HG03060 (cell line): ENCODE results near the gene UNKL.
A peak's percentile ranks its signal among the peaks of the same experiment; 100 is the strongest.

Experiments used
- ATAC-seq: cut with Tn5 transposase; IDR thresholded peaks from one replicate; pipeline ENCODE4 v1.9.1; 2021; ENCODE audit warnings: low read depth, moderate number of reproducible peaks; ENCODE audit not compliant: unreplicated experiment

Gene UNKL

GRCh38 chr16:1342526-1343427 is 71.7 kb downstream of the UNKL start:
- peak; percentile 81 for ATAC-seq

- ATAC-seq, result no peak
These were observed 72.7 kb downstream of the UNKL start for GRCh38 chr16:1341495-1342420.

DNA sequence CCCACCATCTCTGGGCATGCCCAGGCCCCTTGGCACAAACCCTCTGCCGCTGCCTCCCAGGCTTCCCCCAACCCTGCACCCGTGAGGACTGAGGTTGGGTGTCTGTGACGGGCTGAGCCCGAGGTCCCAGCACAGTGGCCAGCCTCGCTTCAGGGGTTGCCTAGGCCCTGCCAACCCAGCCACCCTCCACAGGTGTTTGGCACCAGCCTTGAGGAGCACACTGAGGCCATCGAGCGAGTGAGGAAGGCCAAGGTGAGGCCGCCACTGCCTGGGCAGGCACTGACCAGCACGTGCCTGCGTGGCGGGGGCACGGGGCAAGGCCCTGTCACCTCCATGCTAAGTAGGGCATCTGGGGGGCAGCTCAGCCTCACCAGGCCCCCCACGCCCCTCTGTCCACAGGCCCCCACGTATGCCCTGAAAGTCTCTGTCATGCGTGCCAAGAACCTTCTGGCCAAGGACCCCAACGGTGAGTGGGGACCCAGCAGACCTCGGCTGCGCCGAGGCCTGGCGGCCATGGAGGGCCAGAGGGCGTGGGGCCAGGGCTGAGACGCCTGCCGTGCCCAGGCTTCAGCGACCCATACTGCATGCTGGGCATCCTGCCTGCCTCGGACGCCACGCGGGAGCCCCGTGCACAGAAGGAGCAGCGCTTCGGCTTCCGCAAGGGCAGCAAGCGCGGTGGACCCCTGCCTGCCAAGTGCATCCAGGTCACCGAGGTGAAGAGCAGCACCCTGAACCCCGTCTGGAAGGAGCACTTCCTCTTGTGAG is 73.6 kb downstream of the UNKL start:
- no peak for ATAC-seq

DNA sequence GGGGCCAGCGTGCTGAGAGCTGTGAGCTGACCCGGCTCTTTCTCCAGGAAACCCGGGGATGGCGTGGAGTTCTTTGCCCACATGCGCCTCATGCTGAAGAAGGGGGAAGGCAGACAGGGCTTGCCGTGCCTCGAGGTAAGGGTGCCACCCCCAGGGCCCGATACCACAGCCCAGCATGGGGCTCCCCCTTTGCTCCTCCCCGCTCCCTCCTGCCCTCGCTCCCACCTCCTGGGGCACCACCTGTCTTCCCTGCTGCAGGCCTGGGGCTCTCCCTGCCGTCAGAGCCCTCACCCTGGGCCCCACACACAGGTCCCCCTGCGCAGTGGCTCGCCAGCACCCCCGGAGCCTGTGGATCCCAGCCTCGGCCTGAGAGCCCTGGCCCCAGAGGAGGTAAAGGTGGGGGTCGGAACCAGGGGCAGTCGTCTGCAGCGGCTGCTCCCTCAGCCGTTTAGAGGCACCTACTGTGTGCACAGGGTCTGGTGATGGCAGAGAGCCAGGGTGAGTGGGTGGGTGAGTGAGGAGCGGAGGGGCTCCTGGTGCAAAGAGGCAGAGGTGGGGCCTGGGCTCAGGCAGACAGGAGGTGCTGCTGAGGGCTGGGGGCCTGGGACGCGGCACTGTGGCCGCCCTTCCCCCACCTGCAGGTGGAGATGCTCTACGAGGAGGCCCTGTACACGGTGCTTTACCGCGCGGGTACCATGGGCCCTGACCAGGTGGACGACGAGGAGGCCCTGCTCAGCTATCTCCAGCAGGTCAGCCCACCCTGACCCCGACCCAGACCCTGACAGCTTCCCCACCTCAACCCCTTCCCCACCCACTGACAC is 75.4 kb downstream of the UNKL start:
- ATAC-seq, result no peak

DNA sequence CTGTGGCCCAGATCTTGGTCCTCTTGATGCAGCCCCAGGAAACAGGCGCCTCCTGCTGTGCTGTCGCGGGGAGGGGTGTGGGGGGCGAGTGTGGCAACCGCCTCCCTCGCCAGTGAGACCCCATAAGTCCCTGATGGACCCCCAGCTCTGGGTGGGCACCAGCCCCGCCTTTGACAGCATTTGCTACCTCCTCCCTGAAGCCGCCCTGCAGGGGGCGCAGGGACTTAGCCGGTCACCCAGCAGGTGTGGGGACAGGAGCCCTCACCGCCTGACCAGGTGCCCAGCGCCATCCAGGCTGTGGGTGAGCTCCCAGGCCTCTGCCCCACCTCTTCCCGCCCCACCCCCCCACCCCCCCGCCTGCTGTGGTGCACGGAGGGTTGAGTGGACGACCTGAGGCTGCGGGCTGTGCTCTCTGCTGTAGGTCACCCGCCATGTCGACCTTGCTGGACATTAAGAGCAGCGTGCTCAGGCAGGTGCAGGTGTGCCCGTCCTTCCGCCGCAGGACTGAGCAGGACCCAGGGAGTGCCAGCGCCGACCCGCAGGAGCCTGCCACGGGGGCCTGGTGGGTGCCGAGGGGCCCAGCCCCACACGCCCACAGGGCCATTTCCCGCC is 76.3 kb downstream of the UNKL start:
- no peak for ATAC-seq

DNA sequence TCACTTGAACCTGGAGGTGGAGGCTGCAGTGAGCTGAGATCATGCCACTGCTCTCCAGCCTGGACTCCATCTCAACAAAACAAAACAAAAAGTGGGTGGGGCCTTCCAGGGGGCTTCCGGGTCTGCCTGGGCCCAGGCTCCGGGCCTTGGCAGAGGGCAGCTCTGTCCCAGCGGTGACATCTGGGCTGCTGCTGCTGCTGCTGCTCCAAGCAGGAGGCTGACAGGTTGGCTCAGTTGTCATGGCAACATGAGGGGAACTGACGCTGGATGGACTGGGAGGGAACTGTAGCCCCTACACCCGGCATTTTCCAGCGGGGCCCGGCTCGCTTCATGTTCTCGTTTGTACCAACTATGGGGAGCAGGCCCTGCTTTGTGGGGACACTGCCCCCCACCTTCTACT is 77.0 kb downstream of the UNKL start:
- no peak for ATAC-seq

GRCh38 chr16:1336619-1337018 is 77.9 kb downstream of the UNKL start:
- no peak for ATAC-seq

GRCh38 chr16:1335996-1336395 is 78.5 kb downstream of the UNKL start:
- ATAC-seq, result no peak

- ATAC-seq, result no peak
These were observed 79.1 kb downstream of the UNKL start for GRCh38 chr16:1335211-1335971.

DNA sequence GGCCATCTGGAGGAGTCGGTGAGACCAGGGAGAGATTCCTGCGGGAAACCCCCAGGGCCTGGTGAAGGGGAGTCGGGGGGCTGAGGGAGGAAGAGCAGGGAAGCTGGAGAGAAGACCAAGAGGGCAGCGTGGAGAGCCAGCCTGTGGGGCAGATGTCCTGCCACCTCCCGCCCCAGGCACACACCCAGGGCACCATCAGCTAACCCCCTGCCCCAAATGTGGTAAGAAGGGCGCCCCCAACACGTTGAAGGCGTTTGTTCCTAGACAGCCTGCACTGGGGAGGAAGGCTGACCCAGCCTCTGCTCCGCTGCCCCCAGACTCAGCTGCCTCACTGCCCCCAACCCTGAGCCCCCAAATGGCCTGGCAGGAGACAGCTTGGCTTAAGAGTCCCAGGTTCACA is 79.8 kb downstream of the UNKL start:
- ATAC-seq, result no peak

DNA sequence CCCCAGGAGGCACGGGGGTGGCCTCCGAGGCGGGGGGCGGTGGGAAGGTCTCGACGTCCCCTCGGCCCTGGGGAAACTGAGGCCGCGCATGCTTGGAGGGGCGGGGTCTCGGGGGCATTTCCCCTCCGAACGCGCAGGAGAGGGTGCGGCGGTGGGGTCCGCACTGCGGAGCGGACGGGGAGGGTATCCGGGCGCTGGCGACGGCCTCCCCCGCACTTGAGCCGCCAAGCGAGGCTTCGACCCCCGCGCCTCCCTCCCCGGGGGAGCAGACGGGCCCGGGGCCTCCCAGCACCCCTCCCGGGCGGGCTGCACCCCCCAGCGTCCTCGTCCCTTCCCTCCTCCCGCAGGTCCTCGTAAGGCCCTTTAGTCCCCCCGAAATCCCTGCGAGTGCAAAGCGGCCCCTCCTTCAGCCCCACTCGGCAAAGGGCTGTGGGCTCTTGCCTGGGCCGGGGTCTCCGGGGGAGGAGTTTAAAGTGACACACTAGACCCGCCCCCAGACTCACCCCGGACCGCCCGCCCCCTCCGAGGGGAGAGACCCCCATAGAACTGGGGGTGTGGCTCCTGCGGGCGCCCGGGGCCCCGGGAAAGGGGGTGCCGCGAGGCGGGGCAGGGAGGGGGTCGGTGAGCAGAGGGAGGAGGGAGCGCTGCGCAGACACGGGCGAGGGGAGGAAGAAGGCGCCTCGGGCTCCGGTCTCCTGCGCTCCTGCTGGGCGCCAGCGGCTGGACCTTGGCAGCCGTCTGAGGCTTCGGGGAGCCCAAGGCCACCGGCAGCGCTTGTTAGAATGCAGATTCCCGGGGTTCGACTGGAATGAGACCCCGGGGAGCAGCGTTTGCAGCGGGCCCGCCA is 80.4 kb downstream of the UNKL start:
- no peak for ATAC-seq

- no peak for ATAC-seq
These were observed 81.2 kb downstream of the UNKL start, which contains the start of gene BAIAP3 for GRCh38 chr16:1333149-1333812. Gene BAIAP3, plus strand, starts transcription at chr16:1333645. Its CDS starts 4,905 bp downstream, at chr16:1338550.

DNA sequence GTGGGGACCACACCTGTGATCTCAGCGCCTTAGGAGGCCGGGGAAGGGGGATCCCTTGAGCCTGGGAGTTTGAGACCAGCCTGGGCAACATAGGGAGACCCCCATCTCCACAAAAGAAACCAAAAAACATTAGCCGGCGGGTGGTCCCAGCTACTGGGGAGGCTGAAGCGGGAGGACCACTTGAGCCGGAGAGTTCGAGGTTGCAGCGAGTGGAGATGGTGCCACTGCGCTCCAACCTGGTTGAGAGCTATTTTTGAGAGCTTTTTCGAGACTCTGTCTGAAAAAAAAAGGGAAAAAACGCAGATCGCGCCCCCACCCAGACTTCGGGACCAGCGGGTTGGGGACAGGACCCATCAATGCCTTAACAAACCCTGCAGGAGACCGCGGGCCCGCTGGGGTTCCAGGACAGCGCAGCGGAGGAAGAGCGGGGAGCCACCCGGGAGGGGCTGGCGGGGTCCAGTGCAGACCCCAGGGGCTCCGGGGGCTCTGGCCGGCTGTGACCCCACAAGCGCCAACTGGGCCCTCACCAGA is 81.8 kb downstream of the UNKL start:
- no peak for ATAC-seq

DNA sequence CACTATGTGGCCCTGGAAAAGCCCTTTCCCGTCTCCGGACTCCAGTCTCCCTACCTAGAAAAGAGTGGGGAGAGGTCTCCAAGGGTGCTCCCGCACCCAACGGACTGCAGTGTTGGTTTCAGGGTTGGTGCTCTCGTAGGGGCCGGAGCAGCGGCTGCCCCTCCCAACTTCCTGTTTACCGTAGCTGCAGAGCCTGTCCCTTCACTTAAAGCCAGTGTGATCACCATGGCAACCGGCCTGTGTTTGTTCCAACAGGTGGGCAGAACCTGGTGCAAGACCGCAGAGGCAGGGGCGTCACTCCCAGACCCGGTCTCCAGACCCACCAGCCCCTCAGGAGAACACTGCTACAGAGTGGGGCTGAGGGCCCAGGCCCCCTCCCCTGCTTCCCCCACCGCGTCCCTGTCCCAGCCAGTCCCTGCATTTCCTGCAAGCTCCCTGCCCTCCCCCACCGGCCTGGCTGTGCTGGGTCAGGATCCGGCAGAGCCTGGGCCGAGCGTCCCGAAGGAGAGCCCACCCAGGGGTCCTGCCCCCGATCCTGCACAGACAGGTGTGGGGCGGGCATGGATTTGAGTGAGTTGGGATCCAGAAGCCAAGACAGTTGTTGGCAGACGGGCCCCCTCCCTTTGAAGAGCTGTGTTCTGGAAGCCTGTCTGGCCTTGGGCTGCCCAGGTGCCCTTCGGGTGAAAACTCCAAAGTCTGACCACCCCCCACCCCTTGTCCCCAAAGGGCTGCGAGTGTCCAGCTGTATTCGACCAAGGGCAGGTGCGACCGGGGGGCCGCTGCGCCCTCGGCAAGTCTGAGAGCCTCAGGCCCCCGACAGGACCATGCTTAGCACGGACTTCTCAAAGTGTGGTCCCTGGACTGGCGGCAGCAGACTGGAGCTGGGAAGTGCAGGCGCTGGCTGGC is 82.5 kb downstream of the UNKL start:
- ATAC-seq, result no peak

GRCh38 chr16:1330931-1331711 is 83.4 kb downstream of the UNKL start:
- ATAC-seq, result no peak
